ENCODE results near the gene CBL. TPM values are rescaled to one million over a fixed set of nuclear protein-coding genes. Genes with fewer than 3 reads are reported as not detected.

CBL gene
- total RNA-seq, 1 experiment from 2014 or later = 56.4 TPM

DNA sequence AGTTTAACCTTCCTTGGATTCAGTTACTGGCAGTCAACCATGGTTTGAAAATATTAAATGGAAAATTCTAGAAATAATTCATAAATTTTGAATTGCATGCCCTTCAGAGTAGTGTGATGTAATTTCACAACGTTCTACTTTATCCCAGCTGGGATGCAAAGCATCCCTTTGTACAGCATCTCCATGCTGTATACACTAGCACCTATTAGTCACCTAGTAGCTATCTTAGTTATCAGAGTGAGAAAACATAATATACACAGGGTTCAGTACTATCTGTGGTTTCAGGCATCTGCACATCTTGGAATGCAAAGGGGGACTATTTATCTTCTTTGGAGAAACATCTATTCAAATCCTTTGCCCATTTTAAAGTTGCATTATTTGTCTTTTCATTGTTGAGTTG is 30.8 kb downstream of the CBL start:
- H3K23me2 ChIP-seq (ENCODE audit: insufficient read length, low read depth, low read length, poor library complexity, severe bottlenecking) = no peaks in the 10 kb centered on the region
- no peaks in the 10 kb centered on the region; the same call in 1 of the 2 replicates for H3K79me2 ChIP-seq (ENCODE audit: insufficient read depth, low read length)
- no peak overlapping the region for H4K5ac ChIP-seq (ENCODE audit: insufficient read length, low read depth, low read length)
- Mint-ChIP-seq H3K4me3 (no peak overlapping the region), H3K9me3 (no peaks in the 10 kb centered on the region), H3K27ac (no peak overlapping the region), H3K36me3 (ENCODE audit: insufficient read depth in 1 of 3, low read depth in 3 of 3) (peaks cover 8 to 44% (median 34%) of the 10 kb centered on the region in 3 experiments; a peak in 5 of 7 replicates), H3K4me1 (peaks cover 9 to 10% of the 10 kb centered on the region in 2 experiments), H3K27me3 (ENCODE audit: low read depth) (no peaks in the 10 kb centered on the region)
- H4K91ac ChIP-seq (ENCODE audit: insufficient read length, low read depth, low read length) = no peak overlapping the region
- no peak overlapping the region for H2BK5ac ChIP-seq (ENCODE audit: insufficient read length, low read length)
- peaks cover 9% of the 10 kb centered on the region for H3K79me1 ChIP-seq (ENCODE audit: insufficient read depth, low read depth, low read length, poor library complexity, severe bottlenecking)
- H4K20me1 ChIP-seq (ENCODE audit: control insufficient read depth, insufficient read depth, insufficient read length) = no peaks in the 10 kb centered on the region
- no CpG with 5 or more reads among the region's 1 CpG for WGBS (ENCODE audit: extremely low coverage, insufficient read length, low lambda C conversion rate)
- H3K14ac ChIP-seq (ENCODE audit: insufficient read depth, low read length) = no peak overlapping the region
- H2AK5ac ChIP-seq (ENCODE audit: insufficient read length, low read length) = no peak overlapping the region
- H3K27me3 ChIP-seq (ENCODE audit: insufficient read depth, low read length) = no peaks in the 10 kb centered on the region
- no peak overlapping the region for H3K27ac ChIP-seq (ENCODE audit: insufficient read length, low read depth, low read length)
- no peak overlapping the region for H2BK15ac ChIP-seq (ENCODE audit: low read depth, low read length)
- no peak overlapping the region for H3K56ac ChIP-seq (ENCODE audit: insufficient read length, low read depth, low read length)
- H3K9ac ChIP-seq (ENCODE audit: extremely low read depth, insufficient read length, low read length) = no peak overlapping the region
- H3K4me1 ChIP-seq (ENCODE audit: insufficient read depth, low read length) = no peaks in the 10 kb centered on the region
- DNase-seq = no peak
- H3K18ac ChIP-seq (ENCODE audit: insufficient read length, low read depth, low read length) = no peak overlapping the region
- H3T11ph ChIP-seq (ENCODE audit: low read length) = no peak overlapping the region
- H3K9me3 ChIP-seq (ENCODE audit: control insufficient read depth, low read depth, low read length) = no peaks in the 10 kb centered on the region
- H2BK12ac ChIP-seq (ENCODE audit: insufficient read length, low read depth, low read length) = no peak overlapping the region
- H4K8ac ChIP-seq (replicated peaks; ENCODE audit: insufficient read length, low read depth, low read length) = no peak overlapping the region
- no peak overlapping the region for H2AFZ ChIP-seq (ENCODE audit: low read length)
- no peak overlapping the region for H2BK120ac ChIP-seq (ENCODE audit: low read depth, low read length, poor library complexity, severe bottlenecking)
- TF ChIP-seq, protein P1, sequence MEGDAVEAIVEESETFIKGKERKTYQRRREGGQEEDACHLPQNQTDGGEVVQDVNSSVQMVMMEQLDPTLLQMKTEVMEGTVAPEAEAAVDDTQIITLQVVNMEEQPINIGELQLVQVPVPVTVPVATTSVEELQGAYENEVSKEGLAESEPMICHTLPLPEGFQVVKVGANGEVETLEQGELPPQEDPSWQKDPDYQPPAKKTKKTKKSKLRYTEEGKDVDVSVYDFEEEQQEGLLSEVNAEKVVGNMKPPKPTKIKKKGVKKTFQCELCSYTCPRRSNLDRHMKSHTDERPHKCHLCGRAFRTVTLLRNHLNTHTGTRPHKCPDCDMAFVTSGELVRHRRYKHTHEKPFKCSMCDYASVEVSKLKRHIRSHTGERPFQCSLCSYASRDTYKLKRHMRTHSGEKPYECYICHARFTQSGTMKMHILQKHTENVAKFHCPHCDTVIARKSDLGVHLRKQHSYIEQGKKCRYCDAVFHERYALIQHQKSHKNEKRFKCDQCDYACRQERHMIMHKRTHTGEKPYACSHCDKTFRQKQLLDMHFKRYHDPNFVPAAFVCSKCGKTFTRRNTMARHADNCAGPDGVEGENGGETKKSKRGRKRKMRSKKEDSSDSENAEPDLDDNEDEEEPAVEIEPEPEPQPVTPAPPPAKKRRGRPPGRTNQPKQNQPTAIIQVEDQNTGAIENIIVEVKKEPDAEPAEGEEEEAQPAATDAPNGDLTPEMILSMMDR (conservative IDR thresholded peaks at IDR 0.05) = no peak
- no peak overlapping the region for H3K23ac ChIP-seq (ENCODE audit: insufficient read length, low read depth, low read length)
- no peak overlapping the region for H3K4ac ChIP-seq (ENCODE audit: low read depth, low read length)
- H3K4me2 ChIP-seq (ENCODE audit: insufficient read depth, insufficient read length, low read length) = no peak overlapping the region
- H2BK20ac ChIP-seq (ENCODE audit: low read depth, low read length, poor library complexity, severe bottlenecking) = no peak overlapping the region

Data from H9 (cell line).